ENCODE data around the gene SPATA3. TPM values are rescaled to one million over a fixed set of nuclear protein-coding genes. Genes with fewer than 3 reads are reported as not detected.
A peak's percentile ranks its signal among the peaks of the same experiment; 100 is the strongest.

The SPATA3 gene
- total RNA-seq, 1 donor from 2014 or later: not detected

- Mint-ChIP-seq H3K27ac (no peak overlapping the region), H3K27me3 (peaks cover 20% of the 10 kb centered on the region), H3K4me1 (peaks cover 26% of the 10 kb centered on the region), H3K9me3 (no peaks in the 10 kb centered on the region), H3K36me3 (ENCODE audit: low read depth) (no peaks in the 10 kb centered on the region), H3K4me3 (no peak overlapping the region)
- CTCF ChIA-PET: no interaction called here
- no peak for DNase-seq
- intact Hi-C loops (cut with micrococcal nuclease): no loop called here
- POLR2A ChIA-PET: no interaction called here
- TF ChIP-seq, protein P1, sequence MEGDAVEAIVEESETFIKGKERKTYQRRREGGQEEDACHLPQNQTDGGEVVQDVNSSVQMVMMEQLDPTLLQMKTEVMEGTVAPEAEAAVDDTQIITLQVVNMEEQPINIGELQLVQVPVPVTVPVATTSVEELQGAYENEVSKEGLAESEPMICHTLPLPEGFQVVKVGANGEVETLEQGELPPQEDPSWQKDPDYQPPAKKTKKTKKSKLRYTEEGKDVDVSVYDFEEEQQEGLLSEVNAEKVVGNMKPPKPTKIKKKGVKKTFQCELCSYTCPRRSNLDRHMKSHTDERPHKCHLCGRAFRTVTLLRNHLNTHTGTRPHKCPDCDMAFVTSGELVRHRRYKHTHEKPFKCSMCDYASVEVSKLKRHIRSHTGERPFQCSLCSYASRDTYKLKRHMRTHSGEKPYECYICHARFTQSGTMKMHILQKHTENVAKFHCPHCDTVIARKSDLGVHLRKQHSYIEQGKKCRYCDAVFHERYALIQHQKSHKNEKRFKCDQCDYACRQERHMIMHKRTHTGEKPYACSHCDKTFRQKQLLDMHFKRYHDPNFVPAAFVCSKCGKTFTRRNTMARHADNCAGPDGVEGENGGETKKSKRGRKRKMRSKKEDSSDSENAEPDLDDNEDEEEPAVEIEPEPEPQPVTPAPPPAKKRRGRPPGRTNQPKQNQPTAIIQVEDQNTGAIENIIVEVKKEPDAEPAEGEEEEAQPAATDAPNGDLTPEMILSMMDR (IDR thresholded peaks at IDR 0.05): no peak
- no peak for ATAC-seq (ENCODE audit: low read depth)
Measured at GRCh38 chr2:230953845-230954244, 42.1 kb upstream of the SPATA3 start.

- POLR2A ChIA-PET: interaction anchor here (1.3 kb wide), 1 partner anchor 30 kb away, joined by 6 read pairs; no protein-coding TSS in a partner anchor
- no peaks in the 10 kb centered on the region for H3K36me3 Mint-ChIP-seq (ENCODE audit: low read depth)
- no peak overlapping the region for H3K4me3 Mint-ChIP-seq
- CTCF ChIA-PET: no interaction called here
- DNase-seq (no peak), ATAC-seq (ENCODE audit: low read depth) (no peak)
- no peak overlapping the region for H3K27ac Mint-ChIP-seq
- TF ChIP-seq, protein P1 (IDR thresholded peaks at IDR 0.05): no peak
- no peaks in the 10 kb centered on the region for H3K9me3 Mint-ChIP-seq
- intact Hi-C loops (cut with micrococcal nuclease): no loop called here
- peaks cover 26% of the 10 kb centered on the region for H3K4me1 Mint-ChIP-seq
- peaks cover 26% of the 10 kb centered on the region for H3K27me3 Mint-ChIP-seq
Measured at GRCh38 chr2:230954746-230955145, 41.2 kb upstream of the SPATA3 start.

GRCh38 chr2:230955163-230955737, 40.7 kb upstream of the SPATA3 start:
- DNase-seq (no peak), ATAC-seq (ENCODE audit: low read depth) (no peak)
- no peak overlapping the region for H3K4me3 Mint-ChIP-seq
- H3K27me3 Mint-ChIP-seq: peaks cover 28% of the 10 kb centered on the region
- H3K36me3 Mint-ChIP-seq (ENCODE audit: low read depth): no peaks in the 10 kb centered on the region
- POLR2A ChIA-PET: interaction anchor here (1.3 kb wide), 1 partner anchor 30 kb away, joined by 6 read pairs; no protein-coding TSS in a partner anchor
- CTCF ChIA-PET: no interaction called here
- H3K9me3 Mint-ChIP-seq: no peaks in the 10 kb centered on the region
- intact Hi-C loops (cut with micrococcal nuclease): no loop called here
- H3K27ac Mint-ChIP-seq: no peak overlapping the region
- TF ChIP-seq, protein P1 (IDR thresholded peaks at IDR 0.05): no peak
- H3K4me1 Mint-ChIP-seq: peaks cover 25% of the 10 kb centered on the region

GRCh38 chr2:230956827-230957755, 38.8 kb upstream of the SPATA3 start:
- TF ChIP-seq, protein P1 (IDR thresholded peaks at IDR 0.05): no peak
- CTCF ChIA-PET: no interaction called here
- DNase-seq (no peak), ATAC-seq (ENCODE audit: low read depth) (peak; percentile 83)
- H3K4me3 Mint-ChIP-seq: peak overlapping the region; percentile 87
- intact Hi-C loops (cut with micrococcal nuclease): loop anchor here (1.0 to 2.0 kb wide), 3 partner anchors 14 to 28 kb away; no protein-coding TSS in a partner anchor
- peaks cover 18% of the 10 kb centered on the region for H3K4me1 Mint-ChIP-seq
- no peaks in the 10 kb centered on the region for H3K9me3 Mint-ChIP-seq
- H3K27ac Mint-ChIP-seq: peak overlapping the region; percentile 80
- POLR2A ChIA-PET: interaction anchor here (1.0 to 2.3 kb wide), 3 partner anchors 18 to 32 kb away, joined by 3 to 19 read pairs (median 5); partner anchors contain the start of gene GPR55
- peaks cover 29% of the 10 kb centered on the region for H3K27me3 Mint-ChIP-seq
- no peaks in the 10 kb centered on the region for H3K36me3 Mint-ChIP-seq (ENCODE audit: low read depth)

Data from activated B cell treated with CpG ODN at 0.5 μM for 24 hours (primary cell).